Ectodermal cell (in vitro differentiated cells): ENCODE results near the gene GAGE12F.
"Not testable (repeated sequence)": the region's sequence is repeated elsewhere in the genome, so short reads cannot be mapped to it uniquely, and the experiment has no call there.

ENCODE experiments used
- H3K27ac ChIP-seq: 2 replicates; pipeline ENCODE4 v1.7.0; 2013; ENCODE audit warnings: mild to moderate bottlenecking, low read depth, low read length; ENCODE audit not compliant: insufficient read depth, poor library complexity, severe bottlenecking
- H3K27me3 ChIP-seq: 2 replicates; pipeline ENCODE4 v1.7.0; 2013; ENCODE audit warnings: mild to moderate bottlenecking, low read length; ENCODE audit not compliant: insufficient read depth, control insufficient read depth, poor library complexity, severe bottlenecking
- H3K36me3 ChIP-seq: one replicate; pipeline ENCODE4 v1.7.0; 2013; ENCODE audit warnings: low read length; ENCODE audit not compliant: control insufficient read depth, insufficient read depth
- H3K4me1 ChIP-seq: one replicate; pipeline ENCODE4 v1.7.0; 2013; ENCODE audit warnings: low read length; ENCODE audit not compliant: control insufficient read depth, insufficient read depth
- H3K4me3 ChIP-seq: 2 replicates; pipeline ENCODE4 v1.7.0; 2013; ENCODE audit warnings: low read depth, low read length, control low read depth; ENCODE audit not compliant: insufficient read depth
- H3K9me3 ChIP-seq: 2 replicates; pipeline ENCODE4 v1.7.0; 2013; ENCODE audit warnings: mild to moderate bottlenecking, low read length, moderate library complexity; ENCODE audit not compliant: control insufficient read depth
- WGBS, 2 experiments: methylation state at CpG; one replicate each; pipeline ENCODE4 v1.1.7; 2013; ENCODE audit warnings: missing lambda C conversion rate in 2 of 2; 5-methylcytosine and 5-hydroxymethylcytosine counted together

Gene GAGE12F

GRCh38 chrX:49590488-49590887 lies 29.8 kb downstream of the GAGE12F start:
- 98% methylated on average over 7 to 14 of the region's 17 CpGs for WGBS, 2 experiments
- H3K4me3 ChIP-seq = not testable (repeated sequence)

GRCh38 chrX:49598720-49599119 lies 38.1 kb downstream of the GAGE12F start, which contains the start of gene GAGE1:
Gene GAGE1, plus strand, starts transcription at chrX:49599020. Its CDS starts 1,155 bp downstream, at chrX:49600175.
- not testable (repeated sequence) for H3K4me3 ChIP-seq, H3K4me1 ChIP-seq, H3K36me3 ChIP-seq, H3K27me3 ChIP-seq, H3K9me3 ChIP-seq, H3K27ac ChIP-seq
- WGBS, 2 experiments = no CpG with 5 or more reads among the region's 16 CpGs

More at GRCh38 chrX:49590488-49590887, 29.8 kb downstream of the GAGE12F start:
- not testable (repeated sequence) for H3K4me1 ChIP-seq, H3K27me3 ChIP-seq, H3K27ac ChIP-seq, H3K36me3 ChIP-seq, H3K9me3 ChIP-seq

GRCh38 chrX:49610718-49611310 lies 50.2 kb downstream of the GAGE12F start:
- no peaks in the 10 kb centered on the region for H3K4me1 ChIP-seq
- no peaks in the 10 kb centered on the region for H3K9me3 ChIP-seq
- H3K36me3 ChIP-seq = no peaks in the 10 kb centered on the region
- 91 to 93% methylated on average over 7 of the region's 7 CpGs for WGBS, 2 experiments
- H3K4me3 ChIP-seq = no peak overlapping the region
- H3K27ac ChIP-seq = no peak overlapping the region
- no peaks in the 10 kb centered on the region for H3K27me3 ChIP-seq
